NCI-H187 (cell line): ENCODE results near the gene PALM.
"Not testable (repeated sequence)": the region's sequence is repeated elsewhere in the genome, so short reads cannot be mapped to it uniquely, and the experiment has no call there.

Source experiments
- DNase-seq, 2 experiments: peaks; one replicate each; lab custom pipeline; 2025; lab: John Stamatoyannopoulos, UW

PALM gene

GRCh38 chr19:704447-704741, 4.3 kb upstream of the PALM start:
- DNase-seq, result no peak

GRCh38 chr19:709196-709964, 645 bp downstream of the PALM start:
- no peak for DNase-seq

- no peak for DNase-seq
Observed at GRCh38 chr19:709965-710571, 1.3 kb downstream of the PALM start.

- no peak for DNase-seq
Observed at GRCh38 chr19:710767-711166, 2.0 kb downstream of the PALM start.

- DNase-seq, result no peak
Observed at GRCh38 chr19:711254-711653, 2.5 kb downstream of the PALM start.

- DNase-seq, result no peak
Observed at GRCh38 chr19:715347-715746, 6.6 kb downstream of the PALM start.

- no peak for DNase-seq
Observed at GRCh38 chr19:718251-718951, 9.7 kb downstream of the PALM start.

GRCh38 chr19:718991-719512, 10.3 kb downstream of the PALM start:
- no peak for DNase-seq

GRCh38 chr19:719636-720344, 11.1 kb downstream of the PALM start:
- DNase-seq, result no peak

- DNase-seq, result no peak
Observed at GRCh38 chr19:720345-721160, 11.8 kb downstream of the PALM start.

GRCh38 chr19:722553-723101, 13.9 kb downstream of the PALM start:
- no peak for DNase-seq

- no peak for DNase-seq
Observed at GRCh38 chr19:723247-723646, 14.5 kb downstream of the PALM start.

- DNase-seq, result no peak
Observed at GRCh38 chr19:723714-724113, 15.0 kb downstream of the PALM start.

- DNase-seq, result no peak
Observed at GRCh38 chr19:725461-726089, 16.8 kb downstream of the PALM start.

- DNase-seq, result no peak
Observed at GRCh38 chr19:726993-727956, 18.5 kb downstream of the PALM start.

- DNase-seq, result no peak
Observed at GRCh38 chr19:728011-728410, 19.3 kb downstream of the PALM start.

- not testable (repeated sequence) for DNase-seq
Observed at GRCh38 chr19:729564-729963, 20.8 kb downstream of the PALM start.

- DNase-seq, result no peak
Observed at GRCh38 chr19:729965-730668, 21.4 kb downstream of the PALM start.

GRCh38 chr19:731000-731399, 22.3 kb downstream of the PALM start:
- no peak for DNase-seq
